Keratinocyte (primary cell): ENCODE data around the gene NHSL1. TPM values are rescaled to one million over a fixed set of nuclear protein-coding genes. Genes with fewer than 3 reads are reported as not detected.

Source experiments
- DNase-seq: peaks from one replicate; pipeline ENCODE4 v3.0.0-alpha.2; 2011; ENCODE audit warnings: low read depth, missing footprints, low spot score
- FAIRE-seq: peaks from 2 replicates; lab custom pipeline; 2011; peaks lifted over from hg19 to GRCh38; lab: Jason Lieb, UNC
- H2AFZ ChIP-seq: 2 replicates; pipeline ENCODE4 v1.6.0; 2012; ENCODE audit warnings: low read length, control low read depth, inconsistent platforms; ENCODE audit not compliant: control insufficient read depth
- H3K27ac ChIP-seq: 2 replicates; pipeline ENCODE4 v1.5.1; 2011; ENCODE audit warnings: low read length; ENCODE audit not compliant: control insufficient read depth, insufficient read depth
- H3K27me3 ChIP-seq: 3 replicates; pipeline ENCODE4 v1.6.0; 2011; ENCODE audit warnings: low read length; ENCODE audit not compliant: control insufficient read depth, insufficient read depth; ENCODE audit errors: extremely low read depth
- H3K36me3 ChIP-seq, 2 experiments: 2 replicates in 1 of 2; 3 replicates in 1 of 2; pipeline ENCODE4 v1.5.1; 2011; ENCODE audit warnings: low read length in 2 of 2, mild to moderate bottlenecking in 1 of 2; ENCODE audit not compliant: control insufficient read depth in 2 of 2, insufficient read depth in 2 of 2; ENCODE audit errors: extremely low read depth in 1 of 2
- H3K4me1 ChIP-seq: 3 replicates; pipeline ENCODE4 v1.5.1; 2011; ENCODE audit warnings: low read length; ENCODE audit not compliant: control insufficient read depth, insufficient read depth; ENCODE audit errors: extremely low read depth
- H3K4me2 ChIP-seq: 3 replicates; pipeline ENCODE4 v1.6.0; 2011; ENCODE audit warnings: low read depth, low read length; ENCODE audit not compliant: control insufficient read depth, insufficient read depth; ENCODE audit errors: extremely low read depth
- H3K4me3 ChIP-seq, 3 experiments: fragments of 200-600 bp in 1 of 3; sonication (generic) in 1 of 3; 2 replicates in 2 of 3; 3 replicates in 1 of 3; pipeline ENCODE4 v1.5.1; 2011 to 2016; ENCODE audit warnings: low read length in 3 of 3, mild to moderate bottlenecking in 3 of 3, control low read depth in 2 of 3, inconsistent platforms in 1 of 3, low read depth in 1 of 3, mixed read lengths in 1 of 3, mixed run types in 1 of 3, moderate library complexity in 1 of 3; ENCODE audit not compliant: control insufficient read depth in 2 of 3, insufficient read depth in 2 of 3; ENCODE audit errors: extremely low read depth in 1 of 3
- H3K79me2 ChIP-seq: 2 replicates; pipeline ENCODE4 v1.6.0; 2012; ENCODE audit warnings: low read length; ENCODE audit not compliant: control insufficient read depth, insufficient read depth
- H3K9ac ChIP-seq: 3 replicates; pipeline ENCODE4 v1.6.0; 2011; ENCODE audit warnings: low read length; ENCODE audit not compliant: control insufficient read depth, insufficient read depth; ENCODE audit errors: extremely low read depth
- H3K9me1 ChIP-seq: 3 replicates; pipeline ENCODE4 v1.6.0; 2011; ENCODE audit warnings: low read length; ENCODE audit not compliant: control insufficient read depth, insufficient read depth; ENCODE audit errors: extremely low read depth
- H3K9me3 ChIP-seq: 2 replicates; pipeline ENCODE4 v1.5.1; 2012; ENCODE audit warnings: low read depth, low read length; ENCODE audit not compliant: control insufficient read depth
- H4K20me1 ChIP-seq: 3 replicates; pipeline ENCODE4 v1.6.0; 2011; ENCODE audit warnings: low read length; ENCODE audit not compliant: control insufficient read depth, insufficient read depth; ENCODE audit errors: extremely low read depth
- EZH2 ChIP-seq: IDR thresholded peaks from one replicate; pipeline ENCODE4 v1.6.1; 2012; ENCODE audit warnings: inconsistent platforms, mild to moderate bottlenecking, low read length, moderate library complexity
- dilution Hi-C: fragments of 300-500 bp; cut with MboI; formaldehyde crosslinking; loops from one replicate; pipeline ENCODE4 v1.7.0; 2020; ENCODE audit warnings: low sequenced_read_pairs; ENCODE audit not compliant: extremely low pct_ligation_motif_present
- polyA plus RNA-seq, 5 experiments: library from polyadenylated mRNA; depleted of rRNA in 3 of 5; stranded (reverse) in 3 of 5; stranded (forward) in 1 of 5; unstranded in 1 of 5; fragments of >200 nt; gene quantifications; 1 replicate in 1 of 5; 2 replicates in 3 of 5; 3 replicates in 1 of 5; pipeline versions ENCODE4 v1.2.1 to v1.2.3, GENCODE V29; 2011 to 2012; ENCODE audit warnings: missing spikeins in 2 of 5, low read depth in 1 of 5, low replicate concordance in 1 of 5
- TF ChIP-seq, protein P1 (sequence below), 3 experiments: IDR thresholded peaks in 1 of 3; conservative IDR thresholded peaks in 1 of 3; optimal IDR thresholded peaks in 1 of 3; 2 replicates in 2 of 3; 3 replicates in 1 of 3; pipeline versions ENCODE3 to v1.5.1; 2011; ENCODE audit warnings: low read length in 3 of 3, mild to moderate bottlenecking in 3 of 3, moderate library complexity in 2 of 3, control low read depth in 1 of 3, inconsistent platforms in 1 of 3; ENCODE audit not compliant: insufficient read depth in 2 of 3; ENCODE audit errors: extremely low read depth in 1 of 3

NHSL1 gene
- polyA plus RNA-seq, 1 donor (not counting 4 experiments of a cell fraction or from before 2014, with no cell fraction given): 11.8 TPM

DNA sequence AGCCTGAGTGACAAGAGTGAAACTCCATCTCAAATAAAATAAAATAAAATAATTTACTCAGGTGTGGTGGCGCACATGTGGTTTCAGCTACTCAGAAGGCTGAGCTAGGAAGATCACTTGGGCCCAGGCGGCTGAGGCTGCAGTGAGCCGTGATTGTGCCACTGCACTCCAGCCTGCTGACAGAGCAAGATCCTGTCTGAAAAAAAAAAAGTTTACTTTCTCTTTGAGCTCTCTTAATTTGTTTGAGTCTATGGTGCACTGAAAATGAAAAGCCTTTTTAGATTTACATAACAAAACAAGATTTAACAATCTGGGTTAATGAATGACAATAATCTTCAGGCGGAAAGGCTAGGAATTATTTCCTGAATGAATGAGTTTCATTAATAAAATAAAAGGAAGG, 23.3 kb upstream of the NHSL1 start:
- Histone ChIP-seq H3K9me1 (no peaks in the 10 kb centered on the region), H3K9me3 (no peaks in the 10 kb centered on the region), H3K4me2 (no peak overlapping the region), H3K27me3 (no peaks in the 10 kb centered on the region), H3K79me2 (peaks cover 15% of the 10 kb centered on the region), H4K20me1 (peaks cover 3% of the 10 kb centered on the region), H2AFZ (no peak overlapping the region), H3K4me3 (no peak overlapping the region), H3K4me1 (peaks cover 6% of the 10 kb centered on the region), H3K36me3 (no peaks in the 10 kb centered on the region), H3K9ac (no peak overlapping the region), H3K27ac (no peak overlapping the region)
- FAIRE-seq: no peak
- dilution Hi-C loops: no loop called here
- DNase-seq: no peak
- TF ChIP-seq, protein P1, sequence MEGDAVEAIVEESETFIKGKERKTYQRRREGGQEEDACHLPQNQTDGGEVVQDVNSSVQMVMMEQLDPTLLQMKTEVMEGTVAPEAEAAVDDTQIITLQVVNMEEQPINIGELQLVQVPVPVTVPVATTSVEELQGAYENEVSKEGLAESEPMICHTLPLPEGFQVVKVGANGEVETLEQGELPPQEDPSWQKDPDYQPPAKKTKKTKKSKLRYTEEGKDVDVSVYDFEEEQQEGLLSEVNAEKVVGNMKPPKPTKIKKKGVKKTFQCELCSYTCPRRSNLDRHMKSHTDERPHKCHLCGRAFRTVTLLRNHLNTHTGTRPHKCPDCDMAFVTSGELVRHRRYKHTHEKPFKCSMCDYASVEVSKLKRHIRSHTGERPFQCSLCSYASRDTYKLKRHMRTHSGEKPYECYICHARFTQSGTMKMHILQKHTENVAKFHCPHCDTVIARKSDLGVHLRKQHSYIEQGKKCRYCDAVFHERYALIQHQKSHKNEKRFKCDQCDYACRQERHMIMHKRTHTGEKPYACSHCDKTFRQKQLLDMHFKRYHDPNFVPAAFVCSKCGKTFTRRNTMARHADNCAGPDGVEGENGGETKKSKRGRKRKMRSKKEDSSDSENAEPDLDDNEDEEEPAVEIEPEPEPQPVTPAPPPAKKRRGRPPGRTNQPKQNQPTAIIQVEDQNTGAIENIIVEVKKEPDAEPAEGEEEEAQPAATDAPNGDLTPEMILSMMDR (optimal IDR thresholded peaks at IDR 0.05 in 1 of 3, IDR thresholded peaks at IDR 0.05 in 1 of 3, conservative IDR thresholded peaks at IDR 0.05 in 1 of 3; ENCODE audit: extremely low read depth in 1 of 3, insufficient read depth in 2 of 3, low read length in 3 of 3): no peak
- no peak for TF ChIP-seq EZH2

DNA sequence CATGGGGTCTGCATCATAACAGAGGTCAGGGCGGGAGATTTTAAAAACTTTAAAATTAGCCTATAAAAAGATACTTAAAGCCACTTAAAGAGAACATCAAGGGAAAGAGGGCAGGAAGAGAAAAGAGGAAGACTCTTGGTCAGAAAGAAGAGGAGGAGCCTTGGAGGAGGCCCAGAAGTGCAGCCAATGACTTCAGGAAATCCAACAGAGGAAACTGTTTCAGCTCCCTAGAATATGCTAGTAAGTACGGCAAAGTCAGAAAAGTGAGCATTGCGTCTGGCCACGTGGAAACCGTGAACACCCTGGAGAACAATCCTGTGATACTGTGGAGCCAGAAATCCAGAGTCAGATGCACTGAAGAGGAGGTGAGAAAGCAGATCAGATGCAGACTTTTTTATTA, 22.5 kb upstream of the NHSL1 start:
- no peak overlapping the region for H3K27ac ChIP-seq
- peaks cover 14% of the 10 kb centered on the region for H3K79me2 ChIP-seq
- H3K4me1 ChIP-seq: peaks cover 6% of the 10 kb centered on the region
- peaks cover 3% of the 10 kb centered on the region for H4K20me1 ChIP-seq
- no peaks in the 10 kb centered on the region for H3K27me3 ChIP-seq
- DNase-seq: no peak
- TF ChIP-seq, protein P1 (optimal IDR thresholded peaks at IDR 0.05 in 1 of 3, IDR thresholded peaks at IDR 0.05 in 1 of 3, conservative IDR thresholded peaks at IDR 0.05 in 1 of 3; ENCODE audit: extremely low read depth in 1 of 3, insufficient read depth in 2 of 3, low read length in 3 of 3): no peak
- no peak for TF ChIP-seq EZH2
- no peak overlapping the region for H3K9ac ChIP-seq
- no peaks in the 10 kb centered on the region for H3K36me3 ChIP-seq
- FAIRE-seq: no peak
- dilution Hi-C loops: no loop called here
- H3K9me3 ChIP-seq: no peaks in the 10 kb centered on the region
- no peak overlapping the region for H3K4me3 ChIP-seq
- no peaks in the 10 kb centered on the region for H3K9me1 ChIP-seq
- no peak overlapping the region for H2AFZ ChIP-seq
- H3K4me2 ChIP-seq: no peak overlapping the region
